GM12878 (cell line): ENCODE measurements around the gene POU6F2. TPM values are rescaled to one million over a fixed set of nuclear protein-coding genes. Genes with fewer than 3 reads are reported as not detected.

Experiments
- ATAC-seq: fragments of 200-7000 bp; cut with Tn5 transposase; 3 replicates; pipeline ENCODE4 v1.9.1; 2020; ENCODE audit warnings: mild to moderate bottlenecking, moderate library complexity
- BruUV-seq: library from RNA; stranded (reverse); fragments of 400-500 nt; replicated peaks from 2 replicates; lab custom pipeline; 2021; lab: Mats Ljungman, UMichigan
- CTCF ChIA-PET: fragments of 300-600 bp; sonication (Branson Sonifier 250); formaldehyde crosslinking; extraction: SDS; loops from one replicate; lab custom pipeline; 2021; ENCODE audit warnings: inconsistent platforms; lab: Yijun Ruan, JAX
- POLR2A ChIA-PET: fragments of 350-600 bp; formaldehyde crosslinking; extraction: SDS; loops from one replicate; lab custom pipeline; 2021; ENCODE audit warnings: inconsistent platforms; lab: Charles Lee
- RAD21 ChIA-PET: fragments of 300-600 bp; sonication (Branson Sonifier 250); formaldehyde crosslinking; loops from one replicate; lab custom pipeline; 2023; ENCODE audit warnings: antibody characterized with exemption; ENCODE audit not compliant: unreplicated experiment; lab: Charles Lee
- SMC1A ChIA-PET: fragments of 300-600 bp; sonication (Branson Sonifier 250); formaldehyde crosslinking; loops from one replicate; lab custom pipeline; 2023; ENCODE audit not compliant: unreplicated experiment, uncharacterized antibody; lab: Charles Lee
- DNase-seq: peaks from one replicate; pipeline ENCODE4 v3.0.0-alpha.2; 2011; ENCODE audit warnings: low read depth, low spot score
- FAIRE-seq: peaks from 3 replicates; lab custom pipeline; 2011; peaks lifted over from hg19 to GRCh38; lab: Jason Lieb, UNC
- H2AFZ ChIP-seq: 2 replicates; pipeline ENCODE4 v1.6.0; 2011; ENCODE audit warnings: low read depth, low read length, control low read depth; ENCODE audit not compliant: control insufficient read depth
- H3K27ac ChIP-seq: 2 replicates; pipeline ENCODE4 v1.5.1; 2011; ENCODE audit warnings: control low read depth; ENCODE audit not compliant: control insufficient read depth, insufficient read depth
- H3K27me3 ChIP-seq, 2 experiments: replicated peaks in 1 of 2; 2 replicates each; pipeline versions ENCODE4 v1.6.0 to v1.6.1; 2011; ENCODE audit warnings: low read length in 1 of 2; ENCODE audit not compliant: control insufficient read depth in 2 of 2, insufficient read depth in 2 of 2
- H3K36me3 ChIP-seq, 2 experiments: 2 replicates each; pipeline ENCODE4 v1.5.1; 2011; ENCODE audit warnings: low read length in 1 of 2; ENCODE audit not compliant: control insufficient read depth in 2 of 2, insufficient read depth in 2 of 2
- H3K4me1 ChIP-seq: 2 replicates; pipeline ENCODE4 v1.6.1; 2011; ENCODE audit warnings: mild to moderate bottlenecking, low read length, moderate library complexity, mixed read lengths; ENCODE audit not compliant: control insufficient read depth, insufficient read depth
- H3K4me2 ChIP-seq: 2 replicates; pipeline ENCODE4 v1.6.0; 2011; ENCODE audit warnings: control low read depth; ENCODE audit not compliant: control insufficient read depth, insufficient read depth
- H3K4me3 ChIP-seq: fragments of 200-600 bp; sonication (generic); 2 replicates; pipeline ENCODE4 v1.5.1; 2016
- H3K79me2 ChIP-seq: 2 replicates; pipeline ENCODE4 v1.6.0; 2011; ENCODE audit warnings: low read length; ENCODE audit not compliant: control insufficient read depth, insufficient read depth
- H3K9ac ChIP-seq: 2 replicates; pipeline ENCODE4 v1.8.0; 2011; ENCODE audit warnings: low read length, control low read depth, mixed read lengths; ENCODE audit not compliant: control insufficient read depth, insufficient read depth
- H3K9me3 ChIP-seq: replicated peaks from 3 replicates; pipeline ENCODE4 v1.5.1; 2011; ENCODE audit warnings: mild to moderate bottlenecking, low read length; ENCODE audit not compliant: control insufficient read depth, insufficient read depth
- H4K20me1 ChIP-seq: 2 replicates; pipeline ENCODE4 v1.6.0; 2011; ENCODE audit not compliant: control insufficient read depth, insufficient read depth
- CBX3 ChIP-seq: fragments of 200-600 bp; sonication (generic); IDR thresholded peaks from 2 replicates; pipeline ENCODE4 v1.6.1; 2016; ENCODE audit warnings: low read depth, borderline replicate concordance
- CHD1 ChIP-seq: IDR thresholded peaks from 2 replicates; pipeline ENCODE4 v1.6.1; 2012; ENCODE audit warnings: low read depth, low read length, improper control_type of control experiment
- EED ChIP-seq: sonication (generic); IDR thresholded peaks from 2 replicates; pipeline ENCODE4 v1.6.1; 2016; ENCODE audit warnings: antibody characterized with exemption, low read depth
- MEF2B ChIP-seq: fragments of 450-650 bp; IDR thresholded peaks from 2 replicates; pipeline ENCODE4 v1.6.1; 2018; ENCODE audit warnings: mild to moderate bottlenecking, moderate library complexity; ENCODE audit not compliant: partially characterized antibody, poor library complexity, severe bottlenecking
- NFIC ChIP-seq: IDR thresholded peaks from 2 replicates; pipeline ENCODE4 v1.6.1; 2012; ENCODE audit warnings: low read depth, mild to moderate bottlenecking, inconsistent platforms, low read length, moderate library complexity
- RELA ChIP-seq: fragments of 450-650 bp; IDR thresholded peaks from 2 replicates; pipeline ENCODE4 v1.8.0; 2014; ENCODE audit warnings: borderline replicate concordance; ENCODE audit not compliant: partially characterized antibody
- RUNX3 ChIP-seq: IDR thresholded peaks from 2 replicates; pipeline ENCODE4 v1.6.1; 2012; ENCODE audit warnings: low read length, inconsistent platforms
- SREBF2 ChIP-seq: IDR thresholded peaks from 2 replicates; pipeline ENCODE4 v1.6.1; 2012; ENCODE audit warnings: mild to moderate bottlenecking, low read length
- ZNF622 ChIP-seq: fragments of 450-650 bp; IDR thresholded peaks from 2 replicates; pipeline ENCODE4 v1.6.1; 2017; ENCODE audit warnings: mild to moderate bottlenecking, inconsistent platforms
- WGBS: methylation state at CpG from one replicate; pipeline ENCODE4 v1.1.6; 2016; ENCODE audit warnings: low lambda C conversion rate; ENCODE audit not compliant: insufficient replicate concordance, insufficient coverage; ENCODE audit errors: missing lambda C conversion rate; 5-methylcytosine and 5-hydroxymethylcytosine counted together
- in situ Hi-C: fragments of 300-500 bp; cut with MboI; formaldehyde crosslinking; loops from 9 replicates; pipeline ENCODE4 v1.14.3; 2018; ENCODE audit warnings: mixed read lengths
- intact Hi-C: fragments of 100-400 bp; cut with micrococcal nuclease; formaldehyde crosslinking; loops from one replicate; pipeline ENCODE4 v1.14.2; 2022; ENCODE audit not compliant: unreplicated experiment
- polyA plus RNA-seq, 11 experiments: library from polyadenylated mRNA; depleted of rRNA in 4 of 11; unstranded in 6 of 11; stranded (reverse) in 5 of 11; fragments of >200 nt; fragmentation: Nextera tagmentation in 4 of 11; fragmentation: Illumina TruSeq in 1 of 11; extraction: Ambion mirVana in 4 of 11; extraction: Trizol in 1 of 11; gene quantifications; 1 replicate in 1 of 11; 2 replicates in 10 of 11; pipeline versions ENCODE4 v1.2.1 to v1.2.3, GENCODE V29; 2011 to 2016; ENCODE audit warnings: inconsistent platforms in 2 of 11, missing spikeins in 2 of 11, low read depth in 1 of 11
- total RNA-seq, 4 experiments: library from RNA; depleted of rRNA in 3 of 4; stranded (reverse); fragments of >200 nt in 3 of 4; fragmentation: Illumina TruSeq in 1 of 4; extraction: Trizol in 1 of 4; gene quantifications; 2 replicates each; pipeline versions ENCODE4 v1.2.1 to v1.2.3, GENCODE V29; 2013 to 2021
- TF ChIP-seq, protein P1 (sequence below): fragments of 450-650 bp; conservative IDR thresholded peaks from 2 replicates; pipeline ENCODE4 v1.6.1; 2017; ENCODE audit warnings: mild to moderate bottlenecking, moderate library complexity
- TF ChIP-seq, protein P2 (sequence below): IDR thresholded peaks from 2 replicates; pipeline ENCODE4 v1.6.1; 2012; ENCODE audit warnings: improper control_type of control experiment, low read depth, low read length; ENCODE audit not compliant: insufficient replicate concordance

The POU6F2 gene
- total and polyA plus RNA-seq, 10 of the 15 experiments (the other 5 are each of a cell fraction or from before 2014, with no cell fraction given) = 0.10 TPM; not detected in 9

DNA sequence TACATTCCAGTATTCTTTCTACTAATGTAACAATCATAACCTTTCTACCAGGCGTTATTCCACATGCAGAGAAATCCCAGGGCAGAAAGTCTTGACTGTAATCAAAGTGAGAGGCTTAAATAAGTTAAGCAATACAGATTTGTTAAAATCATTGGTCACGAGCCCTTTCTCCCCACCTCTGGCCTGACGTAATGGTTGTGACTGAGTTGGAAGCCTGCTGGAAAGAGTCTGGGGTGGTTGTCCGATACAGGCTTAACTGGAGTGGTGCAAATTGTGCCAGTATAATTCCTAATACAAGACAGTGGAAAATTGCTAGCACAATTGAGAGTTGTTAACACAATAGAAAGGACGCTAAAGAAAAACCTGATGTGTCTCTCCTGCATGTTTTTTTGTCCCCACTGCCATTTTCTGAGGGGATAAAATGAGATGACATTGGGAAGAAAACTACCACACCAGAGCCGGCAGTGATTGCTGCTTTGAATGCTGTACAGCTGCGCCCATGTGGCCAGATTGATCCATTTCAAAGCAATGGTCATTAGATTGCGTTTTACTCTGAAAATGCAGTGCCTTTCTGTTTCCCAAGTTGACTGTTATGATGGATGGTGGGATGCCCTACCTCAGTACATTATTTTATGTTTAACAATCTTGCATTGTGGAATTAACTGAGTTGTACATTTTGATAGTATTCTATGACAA is 190.8 kb downstream of the POU6F2 start:
- Histone ChIP-seq H3K4me3 (no peak overlapping the region), H3K4me2 (no peak overlapping the region), H3K27ac (no peak overlapping the region), H3K4me1 (no peaks in the 10 kb centered on the region), H3K9me3 (no peaks in the 10 kb centered on the region), H2AFZ (no peak overlapping the region), H3K79me2 (no peaks in the 10 kb centered on the region), H3K9ac (no peak overlapping the region), H3K36me3 (no peaks in the 10 kb centered on the region), H3K27me3 (no peaks in the 10 kb centered on the region), H4K20me1 (no peaks in the 10 kb centered on the region)
- in situ Hi-C loops = no loop called here
- SMC1A ChIA-PET = no interaction called here
- intact Hi-C loops = no loop called here
- FAIRE-seq (no peak), ATAC-seq (no peak), DNase-seq (no peak)
- CTCF ChIA-PET = no interaction called here
- no peak for TF ChIP-seq EED
- TF ChIP-seq RELA = no peak
- BruUV-seq = no TSS peak
- POLR2A ChIA-PET = no interaction called here
- RAD21 ChIA-PET = no interaction called here
- 32% methylated on average over 8 of the region's 8 CpGs for WGBS

DNA sequence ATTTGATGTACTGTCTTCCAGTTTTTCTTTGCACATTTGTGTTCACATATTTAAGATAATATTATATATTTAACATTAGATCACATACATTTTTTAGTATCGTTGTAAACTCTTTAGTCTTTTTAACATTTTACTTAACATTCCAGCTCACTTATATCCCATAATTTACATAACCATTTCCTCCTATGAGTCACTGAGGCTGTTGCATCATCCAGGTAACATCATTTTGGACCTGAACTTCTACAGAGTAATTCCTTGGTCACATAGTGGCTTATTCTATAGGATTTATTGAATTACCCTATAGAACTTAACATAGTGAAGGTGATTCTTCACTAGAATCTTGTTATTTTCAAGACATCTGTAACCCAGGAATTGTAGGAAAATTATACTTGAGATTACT is 194.4 kb downstream of the POU6F2 start:
- Histone ChIP-seq H3K9me3 (no peaks in the 10 kb centered on the region), H4K20me1 (no peaks in the 10 kb centered on the region), H3K27me3 (no peaks in the 10 kb centered on the region), H3K27ac (no peak overlapping the region), H3K4me1 (no peaks in the 10 kb centered on the region), H3K36me3 (no peaks in the 10 kb centered on the region), H3K79me2 (no peaks in the 10 kb centered on the region), H3K9ac (no peak overlapping the region), H3K4me3 (no peak overlapping the region), H3K4me2 (no peak overlapping the region), H2AFZ (no peak overlapping the region)
- intact Hi-C loops (no loop called here), in situ Hi-C loops (no loop called here)
- no peak for DNase-seq
- no peak for ATAC-seq
- ChIA-PET CTCF (no interaction called here), SMC1A (no interaction called here), POLR2A (no interaction called here), RAD21 (no interaction called here)
- FAIRE-seq = no peak
- 4% methylated on average over 1 of the region's 1 CpG for WGBS
- BruUV-seq = no TSS peak
- TF ChIP-seq, protein P1, sequence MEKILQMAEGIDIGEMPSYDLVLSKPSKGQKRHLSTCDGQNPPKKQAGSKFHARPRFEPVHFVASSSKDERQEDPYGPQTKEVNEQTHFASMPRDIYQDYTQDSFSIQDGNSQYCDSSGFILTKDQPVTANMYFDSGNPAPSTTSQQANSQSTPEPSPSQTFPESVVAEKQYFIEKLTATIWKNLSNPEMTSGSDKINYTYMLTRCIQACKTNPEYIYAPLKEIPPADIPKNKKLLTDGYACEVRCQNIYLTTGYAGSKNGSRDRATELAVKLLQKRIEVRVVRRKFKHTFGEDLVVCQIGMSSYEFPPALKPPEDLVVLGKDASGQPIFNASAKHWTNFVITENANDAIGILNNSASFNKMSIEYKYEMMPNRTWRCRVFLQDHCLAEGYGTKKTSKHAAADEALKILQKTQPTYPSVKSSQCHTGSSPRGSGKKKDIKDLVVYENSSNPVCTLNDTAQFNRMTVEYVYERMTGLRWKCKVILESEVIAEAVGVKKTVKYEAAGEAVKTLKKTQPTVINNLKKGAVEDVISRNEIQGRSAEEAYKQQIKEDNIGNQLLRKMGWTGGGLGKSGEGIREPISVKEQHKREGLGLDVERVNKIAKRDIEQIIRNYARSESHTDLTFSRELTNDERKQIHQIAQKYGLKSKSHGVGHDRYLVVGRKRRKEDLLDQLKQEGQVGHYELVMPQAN = no peak
- TF ChIP-seq CBX3 (no peak), RUNX3 (no peak), NFIC (no peak), MEF2B (no peak), CHD1 (no peak), SREBF2 (no peak), ZNF622 (no peak)
- TF ChIP-seq, protein P2, sequence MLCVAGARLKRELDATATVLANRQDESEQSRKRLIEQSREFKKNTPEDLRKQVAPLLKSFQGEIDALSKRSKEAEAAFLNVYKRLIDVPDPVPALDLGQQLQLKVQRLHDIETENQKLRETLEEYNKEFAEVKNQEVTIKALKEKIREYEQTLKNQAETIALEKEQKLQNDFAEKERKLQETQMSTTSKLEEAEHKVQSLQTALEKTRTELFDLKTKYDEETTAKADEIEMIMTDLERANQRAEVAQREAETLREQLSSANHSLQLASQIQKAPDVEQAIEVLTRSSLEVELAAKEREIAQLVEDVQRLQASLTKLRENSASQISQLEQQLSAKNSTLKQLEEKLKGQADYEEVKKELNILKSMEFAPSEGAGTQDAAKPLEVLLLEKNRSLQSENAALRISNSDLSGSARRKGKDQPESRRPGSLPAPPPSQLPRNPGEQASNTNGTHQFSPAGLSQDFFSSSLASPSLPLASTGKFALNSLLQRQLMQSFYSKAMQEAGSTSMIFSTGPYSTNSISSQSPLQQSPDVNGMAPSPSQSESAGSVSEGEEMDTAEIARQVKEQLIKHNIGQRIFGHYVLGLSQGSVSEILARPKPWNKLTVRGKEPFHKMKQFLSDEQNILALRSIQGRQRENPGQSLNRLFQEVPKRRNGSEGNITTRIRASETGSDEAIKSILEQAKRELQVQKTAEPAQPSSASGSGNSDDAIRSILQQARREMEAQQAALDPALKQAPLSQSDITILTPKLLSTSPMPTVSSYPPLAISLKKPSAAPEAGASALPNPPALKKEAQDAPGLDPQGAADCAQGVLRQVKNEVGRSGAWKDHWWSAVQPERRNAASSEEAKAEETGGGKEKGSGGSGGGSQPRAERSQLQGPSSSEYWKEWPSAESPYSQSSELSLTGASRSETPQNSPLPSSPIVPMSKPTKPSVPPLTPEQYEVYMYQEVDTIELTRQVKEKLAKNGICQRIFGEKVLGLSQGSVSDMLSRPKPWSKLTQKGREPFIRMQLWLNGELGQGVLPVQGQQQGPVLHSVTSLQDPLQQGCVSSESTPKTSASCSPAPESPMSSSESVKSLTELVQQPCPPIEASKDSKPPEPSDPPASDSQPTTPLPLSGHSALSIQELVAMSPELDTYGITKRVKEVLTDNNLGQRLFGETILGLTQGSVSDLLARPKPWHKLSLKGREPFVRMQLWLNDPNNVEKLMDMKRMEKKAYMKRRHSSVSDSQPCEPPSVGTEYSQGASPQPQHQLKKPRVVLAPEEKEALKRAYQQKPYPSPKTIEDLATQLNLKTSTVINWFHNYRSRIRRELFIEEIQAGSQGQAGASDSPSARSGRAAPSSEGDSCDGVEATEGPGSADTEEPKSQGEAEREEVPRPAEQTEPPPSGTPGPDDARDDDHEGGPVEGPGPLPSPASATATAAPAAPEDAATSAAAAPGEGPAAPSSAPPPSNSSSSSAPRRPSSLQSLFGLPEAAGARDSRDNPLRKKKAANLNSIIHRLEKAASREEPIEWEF = no peak
